Measurements from ENCODE around the gene ITGAD.

The ITGAD gene

DNA sequence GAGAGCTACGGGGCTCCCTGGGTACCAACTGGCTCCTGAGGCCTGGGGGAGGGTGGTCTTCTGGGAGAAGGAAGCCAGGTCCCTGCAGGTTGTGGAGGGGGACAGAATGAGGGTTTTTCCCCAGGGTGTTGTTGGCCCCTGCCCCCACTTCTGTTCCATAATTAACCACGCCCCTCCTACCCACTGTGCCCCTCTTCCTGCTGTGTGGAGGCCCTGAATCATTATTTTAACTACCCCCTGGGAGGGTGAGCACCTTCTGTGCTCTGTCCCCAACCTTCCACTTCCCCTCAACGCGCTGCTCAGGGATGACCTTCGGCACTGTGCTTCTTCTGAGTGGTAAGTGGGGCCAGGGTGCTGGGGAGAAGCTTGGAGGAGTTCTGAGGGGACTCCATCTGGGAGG, at the start of gene ITGAD:
Gene ITGAD (plus strand): TSS at position 280 of the 400 bp plus-strand sequence. CDS start 26 bp downstream, at position 306.
- no peak for DNase-seq (ENCODE audit: low read depth)

DNA sequence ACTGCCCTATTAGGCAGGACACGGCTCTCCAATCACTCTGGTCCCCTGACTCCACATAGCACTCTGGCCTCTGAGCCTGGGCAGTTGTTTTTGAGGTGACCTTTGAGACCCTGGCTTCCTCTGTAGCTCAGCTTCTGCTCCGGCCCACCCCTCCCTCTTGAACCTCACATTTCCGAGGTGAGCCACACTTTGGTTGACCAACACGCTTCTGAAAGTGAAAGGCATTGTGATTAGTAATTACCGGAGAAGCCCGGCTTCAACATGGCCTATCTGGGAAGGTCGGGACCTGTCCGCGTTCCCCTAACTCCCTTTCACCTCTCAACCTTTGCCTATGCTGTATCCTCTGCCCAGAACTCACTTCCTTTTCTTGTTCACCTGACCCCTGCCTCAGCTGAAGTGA, 48.4 kb upstream of the ITGAD start:
- DNase-seq (ENCODE audit: low read depth): no peak

DNA sequence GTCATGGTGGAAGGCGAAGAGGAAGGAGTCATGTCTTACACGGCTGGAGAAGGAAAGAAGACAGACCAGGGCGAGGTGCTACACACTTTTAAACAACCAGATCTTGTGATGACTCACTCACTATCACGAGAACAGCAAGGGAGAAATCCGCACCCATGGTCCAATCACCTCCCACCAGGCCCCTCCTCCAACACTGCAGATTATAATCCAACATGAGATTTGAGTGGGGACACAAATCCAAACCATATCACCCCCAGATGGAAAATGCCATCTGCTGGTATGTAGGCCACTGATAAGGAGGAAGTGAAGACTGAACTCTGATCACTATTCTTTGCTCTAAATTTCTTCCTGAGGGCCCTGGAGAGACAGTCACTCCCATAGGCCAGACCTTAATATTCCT, 45.7 kb upstream of the ITGAD start:
- DNase-seq (ENCODE audit: low read depth): no peak

DNA sequence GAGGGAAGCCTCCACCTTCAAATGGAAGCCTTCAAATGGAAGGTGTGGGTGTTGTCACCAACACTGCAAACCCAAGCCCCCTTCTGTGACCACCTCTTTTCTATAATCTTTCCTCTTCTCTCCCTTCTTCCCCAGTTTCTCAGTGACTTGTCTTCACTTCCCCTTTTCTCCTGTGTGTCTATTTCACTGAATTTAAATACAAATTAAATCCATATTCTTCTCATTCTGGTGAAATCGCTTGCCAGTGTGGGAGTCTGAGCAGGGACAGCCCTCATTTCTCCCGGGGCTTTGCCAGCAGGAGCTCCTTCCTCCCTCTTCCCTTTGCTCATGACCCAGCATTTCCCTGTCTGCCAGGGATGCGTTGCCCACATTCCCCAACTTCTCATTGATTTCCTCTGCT, 44.6 kb upstream of the ITGAD start:
- no peak for DNase-seq (ENCODE audit: low read depth)

DNA sequence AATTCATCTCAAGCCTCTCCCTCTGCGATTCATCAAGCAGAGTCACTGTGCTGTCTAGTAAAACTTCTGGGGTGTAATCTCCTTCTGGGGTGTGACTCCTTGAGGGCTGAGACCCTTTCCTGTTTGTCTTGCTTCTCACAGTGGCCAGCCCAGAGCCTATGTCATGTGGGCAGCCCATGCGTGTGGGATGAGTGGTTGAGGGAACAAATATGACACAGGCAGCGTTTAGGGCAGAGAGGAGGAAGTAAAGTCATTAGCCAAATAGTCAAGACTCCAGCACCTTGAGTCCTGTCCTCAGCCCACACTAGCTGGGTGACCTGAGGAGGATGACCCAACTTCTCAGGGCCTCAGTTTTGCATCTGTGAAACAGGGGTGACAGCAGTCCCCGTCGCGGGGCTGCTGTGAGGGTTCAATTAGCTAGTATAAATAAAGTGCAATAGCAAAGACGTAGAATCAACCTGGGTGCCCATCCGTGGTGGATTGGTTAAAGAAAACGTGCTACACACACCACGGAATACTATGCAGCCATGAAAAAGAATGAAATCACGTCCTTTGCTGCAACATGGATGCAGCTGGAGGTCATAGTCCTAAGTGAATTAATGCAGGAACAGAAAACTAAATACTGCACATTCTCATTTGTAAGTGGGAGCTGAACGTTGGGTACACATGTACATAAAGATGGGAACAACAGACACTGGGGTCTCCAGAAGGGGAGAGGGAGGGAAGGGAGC, 42.7 kb upstream of the ITGAD start:
- no peak for DNase-seq (ENCODE audit: low read depth)

DNA sequence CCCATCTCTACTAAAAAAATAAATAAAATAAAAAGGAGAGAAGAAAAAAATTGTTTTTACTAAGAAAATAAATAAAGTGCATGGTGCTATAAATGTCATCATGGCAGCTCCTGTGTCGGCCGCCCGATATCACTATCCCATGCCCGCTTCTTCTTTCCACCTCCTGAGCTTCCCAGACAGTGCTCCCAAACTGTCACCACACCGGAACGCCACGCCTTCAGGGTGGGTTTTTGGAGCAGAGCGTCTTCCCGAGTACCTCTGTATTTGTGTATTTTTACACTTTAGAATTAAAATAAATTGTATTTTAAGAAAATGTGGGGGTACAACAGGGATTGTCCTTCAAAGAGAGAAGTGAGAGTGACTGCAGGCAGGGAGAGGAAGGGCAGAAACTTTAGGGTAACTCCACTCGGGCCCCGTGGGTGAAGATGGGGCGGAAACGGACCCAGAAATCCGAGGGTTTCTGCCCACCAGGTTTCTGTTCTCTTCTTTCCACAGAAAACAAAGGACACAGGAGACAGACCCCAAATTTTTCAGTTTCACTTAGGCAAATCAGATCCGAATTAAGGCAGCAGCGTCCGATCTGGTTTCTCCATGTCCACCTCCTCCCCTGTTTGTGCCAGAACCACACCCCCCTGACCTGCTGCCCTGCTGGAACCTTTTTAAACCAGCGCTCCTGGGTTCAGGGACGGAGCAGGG, 41.7 kb upstream of the ITGAD start:
- no peak for DNase-seq (ENCODE audit: low read depth)

DNA sequence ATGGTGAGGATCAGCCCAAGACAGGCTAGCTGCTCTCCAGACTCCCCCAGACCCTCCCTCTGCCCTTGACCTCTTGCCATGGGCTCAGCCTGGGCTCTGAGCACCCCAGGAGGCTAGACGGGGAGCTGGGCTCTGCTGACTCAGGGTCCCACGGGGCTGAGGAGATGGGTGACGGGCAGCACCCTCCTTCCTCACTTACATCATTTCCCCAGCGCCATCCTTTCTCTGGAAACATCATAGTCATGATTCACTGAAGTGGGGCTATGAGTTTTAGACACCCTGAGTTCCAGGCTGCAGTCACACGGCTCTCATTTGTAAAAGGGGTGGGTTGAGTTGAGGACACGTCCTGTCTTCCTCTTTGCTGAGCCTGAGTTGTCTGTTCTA, 41.2 kb upstream of the ITGAD start:
- DNase-seq (ENCODE audit: low read depth): no peak

DNA sequence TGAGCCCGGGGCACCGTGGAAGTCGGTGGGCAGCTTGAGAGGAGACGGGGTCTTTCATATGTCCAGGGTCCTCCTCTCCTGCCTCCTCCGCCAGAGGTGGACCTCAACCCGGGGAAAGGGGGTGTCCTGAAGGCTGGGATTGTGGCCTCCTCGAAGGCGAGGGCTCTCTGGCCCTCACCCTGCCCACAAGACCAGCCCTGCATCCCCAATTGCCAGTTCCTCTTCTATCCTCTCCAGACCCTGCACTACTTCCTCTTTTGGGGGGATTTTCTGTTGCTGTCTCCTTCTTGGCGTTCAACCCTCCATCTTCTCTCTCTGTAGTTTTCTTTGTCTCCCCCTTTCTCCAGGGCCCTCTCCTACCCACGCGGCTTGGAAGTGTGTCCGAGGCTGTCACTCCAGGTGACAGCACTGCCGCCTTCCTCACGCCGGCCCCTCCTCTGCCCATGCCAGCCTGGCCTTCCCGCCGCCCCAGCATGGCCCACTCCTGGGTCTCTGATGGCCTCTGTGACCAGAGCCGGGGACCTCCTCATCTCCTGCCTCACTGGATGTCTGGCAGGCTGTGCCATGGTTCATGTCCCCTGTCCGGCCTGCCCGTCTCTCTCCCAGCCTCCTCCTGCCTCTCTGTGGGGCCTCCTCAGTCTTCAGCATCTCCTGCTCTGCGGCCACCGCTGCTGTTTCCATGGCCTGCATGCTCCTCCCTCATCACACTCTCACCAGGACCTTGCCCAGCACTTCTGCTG, 40.6 kb upstream of the ITGAD start:
- DNase-seq (ENCODE audit: low read depth): no peak

DNA sequence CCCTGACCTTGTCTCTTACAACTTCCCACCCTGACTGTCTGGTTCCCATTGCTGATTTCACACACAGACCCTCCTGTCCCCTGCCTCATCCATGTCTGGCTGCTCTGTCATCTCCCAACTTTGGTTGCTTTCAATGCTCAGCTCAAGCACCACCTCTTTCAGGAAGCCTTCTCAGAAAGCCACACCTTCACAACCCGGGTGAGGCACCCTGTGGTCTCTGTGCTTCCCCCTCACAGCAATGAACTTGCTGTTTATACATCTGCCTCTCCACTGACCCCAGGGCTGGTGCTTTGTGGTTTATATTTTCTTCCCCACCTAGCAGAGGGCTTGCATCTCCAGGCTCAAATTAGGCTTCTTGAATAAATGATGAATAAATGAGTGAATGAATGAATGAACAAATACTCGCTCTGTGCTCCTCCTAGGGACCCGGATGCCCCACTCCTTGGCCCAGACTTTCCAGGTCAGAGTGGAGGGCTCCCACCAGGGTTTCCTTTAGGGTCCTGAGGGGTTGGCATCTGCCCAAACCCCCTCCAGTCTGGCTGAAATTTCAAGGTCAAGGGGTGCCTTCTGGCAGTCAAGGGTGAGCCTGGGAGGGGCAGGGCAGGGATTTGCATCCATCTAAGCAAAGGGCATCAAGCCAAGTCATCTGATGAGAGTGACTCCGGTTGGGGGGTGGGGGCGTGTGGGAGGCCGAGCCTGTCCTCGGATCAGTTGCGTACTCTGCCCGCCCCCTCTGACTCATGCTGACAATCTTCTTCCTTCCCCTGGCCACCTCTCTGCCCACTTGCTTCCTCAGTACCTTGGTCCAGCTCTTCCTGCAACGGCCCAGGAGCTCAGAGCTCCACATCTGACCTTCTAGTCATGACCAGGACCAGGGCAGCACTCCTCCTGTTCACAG, 38.5 kb upstream of the ITGAD start, which contains the start of gene ITGAX:
Gene ITGAX (plus strand): TSS at position 783 of the 898 bp plus-strand sequence. CDS start 79 bp downstream, at position 862.
- peak; percentile 28 for DNase-seq (ENCODE audit: low read depth)

DNA sequence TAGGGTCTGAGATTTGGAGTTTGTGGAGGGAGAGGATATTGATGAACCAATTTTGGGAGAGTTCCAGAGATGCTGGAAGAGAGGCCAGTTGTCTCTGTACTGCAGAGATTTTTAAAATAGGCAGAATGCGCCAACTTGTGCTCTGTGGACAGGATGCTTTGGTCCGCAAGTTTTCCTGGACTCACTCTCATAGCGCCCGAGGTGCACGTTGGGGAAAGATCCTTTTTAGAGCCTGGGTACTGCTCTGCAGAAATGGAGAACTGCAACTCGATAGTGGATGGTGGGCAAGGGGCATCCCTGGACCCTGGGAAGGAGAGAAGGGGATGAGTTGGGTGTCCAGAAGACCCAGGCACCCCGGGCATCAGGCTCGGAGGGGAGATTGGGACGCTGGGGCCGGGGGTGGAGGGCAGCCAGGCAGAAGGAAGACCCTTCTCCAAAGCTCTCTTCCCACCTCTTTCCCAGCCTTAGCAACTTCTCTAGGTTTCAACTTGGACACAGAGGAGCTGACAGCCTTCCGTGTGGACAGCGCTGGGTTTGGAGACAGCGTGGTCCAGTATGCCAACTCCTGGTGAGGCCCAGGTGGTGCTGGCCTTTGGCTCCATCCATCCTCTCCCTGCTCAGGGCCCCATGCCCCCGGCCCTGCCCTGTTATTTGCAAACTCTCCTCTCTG, 37.6 kb upstream of the ITGAD start:
- no peak for DNase-seq (ENCODE audit: low read depth)

DNA sequence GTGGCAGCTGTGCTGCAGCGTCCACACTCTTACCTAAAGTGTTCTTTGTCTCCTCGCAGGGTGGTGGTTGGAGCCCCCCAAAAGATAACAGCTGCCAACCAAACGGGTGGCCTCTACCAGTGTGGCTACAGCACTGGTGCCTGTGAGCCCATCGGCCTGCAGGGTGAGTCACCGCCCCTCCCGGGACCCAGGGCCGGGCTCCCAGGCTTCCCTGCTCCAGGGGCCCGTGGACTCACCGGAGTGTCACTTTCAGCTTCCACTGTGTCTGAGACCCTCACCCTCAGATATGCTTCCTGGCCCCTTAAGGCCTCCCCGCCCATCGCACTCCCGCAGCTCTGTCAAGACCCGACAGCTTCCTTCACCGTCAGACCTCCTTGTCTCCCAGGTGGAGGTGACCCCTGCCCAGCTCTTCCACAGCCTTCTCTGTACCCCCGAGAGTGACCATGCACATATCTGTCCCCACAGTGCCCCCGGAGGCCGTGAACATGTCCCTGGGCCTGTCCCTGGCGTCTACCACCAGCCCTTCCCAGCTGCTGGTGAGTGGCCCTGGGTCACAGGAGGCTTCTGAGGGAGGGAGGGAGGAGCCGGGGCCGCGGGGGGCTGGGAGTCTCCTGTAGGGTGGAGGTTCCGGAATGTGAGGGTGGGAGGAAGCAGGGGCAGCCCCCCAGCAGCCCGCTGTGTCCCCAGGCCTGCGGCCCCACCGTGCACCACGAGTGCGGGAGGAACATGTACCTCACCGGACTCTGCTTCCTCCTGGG, 36.4 kb upstream of the ITGAD start:
- DNase-seq (ENCODE audit: low read depth): no peak

DNA sequence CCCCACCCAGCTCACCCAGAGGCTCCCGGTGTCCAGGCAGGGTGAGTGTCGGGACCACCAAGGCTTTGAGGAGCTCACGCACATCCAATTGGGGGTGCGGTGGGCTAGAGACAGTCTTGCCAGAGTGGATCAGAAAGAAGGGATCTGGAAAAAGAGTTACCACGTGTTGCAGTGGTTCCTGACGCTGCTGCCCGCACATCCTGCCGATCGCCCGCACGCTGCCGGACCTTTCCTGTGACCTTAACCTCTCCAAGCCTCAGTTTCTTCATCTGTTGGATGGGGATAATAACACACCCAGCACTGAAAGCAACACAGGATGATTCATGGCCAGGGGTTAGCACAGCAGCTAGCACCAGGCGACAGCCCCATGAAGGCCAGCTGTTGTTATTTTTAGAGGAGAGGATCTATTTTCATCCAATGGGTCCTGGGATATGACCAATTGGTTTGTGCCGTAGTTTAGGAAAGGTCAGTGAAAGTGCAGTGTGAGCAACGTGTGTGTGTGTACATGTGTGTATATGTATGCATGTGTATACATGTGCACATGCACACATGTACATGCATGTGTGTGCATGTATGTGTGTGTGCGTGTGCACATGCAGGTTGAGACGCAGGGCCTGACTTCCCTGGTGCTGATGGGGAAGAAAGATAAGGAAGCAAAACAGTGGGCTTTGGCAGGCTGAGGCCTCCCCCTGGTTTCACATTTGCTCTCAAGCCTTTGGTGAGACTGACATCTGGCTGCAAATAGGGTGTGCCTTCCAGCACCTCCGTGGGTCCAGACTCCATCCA, 35.6 kb upstream of the ITGAD start:
- DNase-seq (ENCODE audit: low read depth): no peak

DNA sequence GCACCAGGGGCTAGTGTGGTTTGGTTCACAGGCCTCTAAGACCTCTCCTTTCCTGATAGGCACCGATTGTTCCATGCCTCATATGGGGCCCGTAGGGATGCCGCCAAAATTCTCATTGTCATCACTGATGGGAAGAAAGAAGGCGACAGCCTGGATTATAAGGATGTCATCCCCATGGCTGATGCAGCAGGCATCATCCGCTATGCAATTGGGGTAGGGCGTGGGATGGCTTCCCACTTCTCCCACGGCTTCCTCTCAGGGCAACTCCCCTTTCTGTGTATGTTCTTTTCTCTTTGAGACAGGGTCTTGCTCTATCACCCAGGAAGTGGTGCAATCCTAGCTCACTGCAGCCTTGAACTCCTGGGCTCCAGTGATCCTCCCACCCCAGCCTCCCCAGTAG, 32.9 kb upstream of the ITGAD start:
- DNase-seq (ENCODE audit: low read depth): no peak

DNA sequence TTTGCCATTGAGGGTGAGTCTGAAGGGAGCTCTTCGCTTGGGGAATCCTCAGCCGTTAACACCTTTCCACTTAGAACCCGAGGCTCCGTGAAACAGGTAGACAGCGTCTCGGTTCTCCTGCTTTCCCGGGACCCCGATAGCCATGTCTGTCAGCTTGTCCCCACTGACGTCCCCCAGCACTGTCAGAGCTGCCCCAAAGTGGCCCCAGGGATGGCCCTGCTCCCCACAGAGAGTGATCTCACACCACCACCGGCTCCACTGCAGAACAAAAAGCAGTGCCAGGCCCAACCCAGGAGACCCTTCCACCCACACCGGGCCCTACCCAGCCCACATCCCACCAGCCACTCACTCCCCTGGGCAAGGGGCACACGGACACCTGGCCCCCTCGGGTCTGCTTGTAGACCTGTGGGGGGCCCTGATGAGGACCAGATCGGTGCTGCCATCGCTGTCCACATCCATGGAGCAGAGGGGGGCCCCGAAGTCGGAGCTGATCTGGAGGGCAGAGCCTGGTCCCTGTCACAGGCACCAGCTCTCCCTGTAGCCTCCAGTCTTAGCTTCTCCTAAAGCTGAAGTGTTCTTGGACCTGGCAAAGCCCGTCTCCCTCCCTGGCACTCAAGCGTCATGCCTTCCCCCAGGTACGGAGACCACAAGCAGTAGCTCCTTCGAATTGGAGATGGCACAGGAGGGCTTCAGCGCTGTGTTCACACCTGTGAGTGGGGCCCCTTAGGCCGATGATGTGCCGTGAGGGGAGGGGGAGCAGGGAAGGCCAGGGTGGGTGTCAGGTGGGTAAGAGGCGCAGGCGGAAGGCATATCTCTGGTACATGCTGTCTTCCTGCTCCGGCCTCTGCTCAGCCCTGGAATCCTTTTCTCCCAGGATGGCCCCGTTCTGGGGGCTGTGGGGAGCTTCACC, 31.7 kb upstream of the ITGAD start:
- DNase-seq (ENCODE audit: low read depth): no peak

DNA sequence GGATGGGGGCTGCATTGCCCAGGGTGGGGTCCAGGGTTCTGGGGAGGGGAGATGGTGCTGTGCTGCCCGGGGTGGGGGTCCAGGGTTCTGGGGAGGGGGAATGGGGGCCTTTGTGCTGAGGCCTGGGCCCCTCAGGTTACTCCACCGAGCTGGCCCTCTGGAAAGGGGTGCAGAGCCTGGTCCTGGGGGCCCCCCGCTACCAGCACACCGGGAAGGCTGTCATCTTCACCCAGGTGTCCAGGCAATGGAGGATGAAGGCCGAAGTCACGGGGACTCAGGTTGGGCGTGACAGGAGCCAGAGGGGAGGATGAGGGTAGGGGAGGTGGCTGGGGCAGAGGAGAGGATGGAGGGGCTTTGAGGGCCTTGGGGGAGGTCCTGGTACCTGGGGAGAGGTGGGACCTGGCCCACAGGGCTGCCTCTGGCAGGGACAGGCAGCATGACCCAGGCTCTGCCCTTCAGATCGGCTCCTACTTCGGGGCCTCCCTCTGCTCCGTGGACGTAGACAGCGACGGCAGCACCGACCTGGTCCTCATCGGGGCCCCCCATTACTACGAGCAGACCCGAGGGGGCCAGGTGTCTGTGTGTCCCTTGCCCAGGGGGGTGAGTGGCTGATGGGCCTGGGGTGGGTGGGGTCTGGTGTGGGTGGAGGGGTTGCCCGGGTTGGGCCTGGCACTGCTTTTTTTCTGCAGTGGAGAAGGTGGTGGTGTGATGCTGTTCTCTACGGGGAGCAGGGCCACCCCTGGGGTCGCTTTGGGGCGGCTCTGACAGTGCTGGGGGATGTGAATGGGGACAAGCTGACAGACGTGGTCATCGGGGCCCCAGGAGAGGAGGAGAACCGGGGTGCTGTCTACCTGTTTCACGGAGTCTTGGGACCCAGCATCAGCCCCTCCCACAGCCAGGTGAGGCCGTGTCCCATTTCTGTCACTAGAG, 30.4 kb upstream of the ITGAD start:
- DNase-seq (ENCODE audit: low read depth): no peak

DNA sequence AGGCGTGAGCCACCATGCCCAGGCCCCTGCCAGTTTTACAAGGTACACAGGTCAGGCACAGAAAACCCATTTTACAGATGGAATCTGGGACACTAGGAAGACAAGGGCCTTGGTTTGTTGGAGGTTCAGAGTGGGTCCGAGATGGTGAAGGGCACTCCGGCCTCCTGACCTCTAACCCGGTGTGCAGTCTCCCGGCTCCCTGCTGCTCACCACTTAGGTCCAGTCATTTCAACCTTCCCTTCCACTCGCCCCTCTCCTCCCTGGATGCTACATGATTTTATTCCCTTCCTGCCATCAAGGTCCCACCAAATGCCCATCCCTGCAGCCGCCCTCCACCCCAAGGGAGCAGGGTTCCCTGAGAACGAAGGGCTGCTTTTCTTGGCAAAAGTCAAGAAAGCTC, 29.4 kb upstream of the ITGAD start:
- DNase-seq (ENCODE audit: low read depth): no peak

DNA sequence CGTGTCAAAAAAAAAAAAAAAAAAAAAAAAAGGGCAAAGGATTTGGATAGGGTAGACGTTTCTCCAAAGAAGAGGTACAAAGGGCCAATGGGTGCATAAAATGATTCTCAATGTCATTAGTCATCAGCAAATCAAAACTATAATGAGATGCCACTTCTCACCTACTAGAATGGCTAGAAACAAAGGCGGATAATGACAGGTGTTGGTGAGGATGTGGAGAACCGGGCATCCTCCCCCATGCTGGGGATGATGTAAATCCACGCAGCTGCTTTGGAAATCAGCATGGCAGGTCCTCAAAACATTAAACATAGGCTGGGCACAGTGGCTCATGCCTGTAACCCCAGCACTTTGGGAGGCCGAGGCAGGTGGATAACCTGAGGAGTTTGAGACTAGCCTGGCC, 28.7 kb upstream of the ITGAD start:
- DNase-seq (ENCODE audit: low read depth): no peak
